Measurements from ENCODE around the gene PLEKHG7.

GRCh38 chr12:92730758-92731157 is 28.0 kb downstream of the PLEKHG7 start:
- TF ChIP-seq, protein P1, sequence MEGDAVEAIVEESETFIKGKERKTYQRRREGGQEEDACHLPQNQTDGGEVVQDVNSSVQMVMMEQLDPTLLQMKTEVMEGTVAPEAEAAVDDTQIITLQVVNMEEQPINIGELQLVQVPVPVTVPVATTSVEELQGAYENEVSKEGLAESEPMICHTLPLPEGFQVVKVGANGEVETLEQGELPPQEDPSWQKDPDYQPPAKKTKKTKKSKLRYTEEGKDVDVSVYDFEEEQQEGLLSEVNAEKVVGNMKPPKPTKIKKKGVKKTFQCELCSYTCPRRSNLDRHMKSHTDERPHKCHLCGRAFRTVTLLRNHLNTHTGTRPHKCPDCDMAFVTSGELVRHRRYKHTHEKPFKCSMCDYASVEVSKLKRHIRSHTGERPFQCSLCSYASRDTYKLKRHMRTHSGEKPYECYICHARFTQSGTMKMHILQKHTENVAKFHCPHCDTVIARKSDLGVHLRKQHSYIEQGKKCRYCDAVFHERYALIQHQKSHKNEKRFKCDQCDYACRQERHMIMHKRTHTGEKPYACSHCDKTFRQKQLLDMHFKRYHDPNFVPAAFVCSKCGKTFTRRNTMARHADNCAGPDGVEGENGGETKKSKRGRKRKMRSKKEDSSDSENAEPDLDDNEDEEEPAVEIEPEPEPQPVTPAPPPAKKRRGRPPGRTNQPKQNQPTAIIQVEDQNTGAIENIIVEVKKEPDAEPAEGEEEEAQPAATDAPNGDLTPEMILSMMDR (IDR thresholded peaks at IDR 0.05): no peak
- TF ChIP-seq POLR2A (IDR thresholded peaks at IDR 0.05): no peak
